Liver (tissue), 9 donors: ENCODE measurements around the gene PLSCR3. TPM values are rescaled to one million over a fixed set of nuclear protein-coding genes. Genes with fewer than 3 reads are reported as not detected.

Experiments used
- DNase-seq: peaks from one replicate; pipeline ENCODE4 v3.0.0-alpha.2; 2017; ENCODE audit warnings: low spot score
- H3K27ac ChIP-seq, 2 donors: one replicate each; pipeline ENCODE4 v1.7.0; 2013; ENCODE audit warnings: inconsistent platforms in 2 of 2, low read length in 2 of 2, control low read depth in 1 of 2, low read depth in 1 of 2, mild to moderate bottlenecking in 1 of 2
- H3K27me3 ChIP-seq, 4 donors: one replicate each; pipeline versions ENCODE4 v1.6.1 to v1.7.0; 2013; ENCODE audit warnings: low read length in 3 of 4, inconsistent platforms in 1 of 4, mild to moderate bottlenecking in 1 of 4, moderate library complexity in 1 of 4; ENCODE audit not compliant: control insufficient read depth in 4 of 4, insufficient read depth in 4 of 4
- H3K36me3 ChIP-seq, 4 donors: one replicate each; pipeline versions ENCODE4 v1.6.1 to v1.7.0; 2013; ENCODE audit warnings: low read length in 3 of 4, mild to moderate bottlenecking in 3 of 4, low read depth in 1 of 4, moderate library complexity in 1 of 4; ENCODE audit not compliant: control insufficient read depth in 4 of 4, insufficient read depth in 3 of 4
- H3K4me1 ChIP-seq, 4 donors: one replicate each; pipeline versions ENCODE4 v1.6.1 to v1.7.0; 2013; ENCODE audit warnings: low read length in 3 of 4, mild to moderate bottlenecking in 3 of 4, moderate library complexity in 1 of 4; ENCODE audit not compliant: control insufficient read depth in 4 of 4, insufficient read depth in 4 of 4
- H3K4me3 ChIP-seq, 3 donors: one replicate each; pipeline versions ENCODE4 v1.6.1 to v1.7.0; 2013; ENCODE audit warnings: low read length in 3 of 3, control low read depth in 1 of 3, low read depth in 1 of 3, mild to moderate bottlenecking in 1 of 3
- H3K9ac ChIP-seq, 2 donors: one replicate each; pipeline ENCODE4 v1.7.0; 2013; ENCODE audit warnings: low read length in 2 of 2, mild to moderate bottlenecking in 2 of 2, moderate library complexity in 2 of 2, control low read depth in 1 of 2, low read depth in 1 of 2
- H3K9me3 ChIP-seq, 4 donors: one replicate each; pipeline versions ENCODE4 v1.6.1 to v1.7.0; 2013; ENCODE audit warnings: low read length in 3 of 4; ENCODE audit not compliant: control insufficient read depth in 4 of 4
- EGR1 ChIP-seq, 2 donors: IDR thresholded peaks; 2 replicates each; pipeline ENCODE4 v1.6.1; 2016 to 2018; ENCODE audit warnings: antibody characterized with exemption in 2 of 2, low read depth in 2 of 2
- FOXA1 ChIP-seq: IDR thresholded peaks from 2 replicates; pipeline ENCODE4 v1.6.1; 2016; ENCODE audit warnings: antibody characterized with exemption
- FOXA2 ChIP-seq: IDR thresholded peaks from 2 replicates; pipeline ENCODE4 v1.6.1; 2016; ENCODE audit warnings: antibody characterized with exemption
- HNF4G ChIP-seq: IDR thresholded peaks from 2 replicates; pipeline ENCODE4 v1.6.1; 2016; ENCODE audit warnings: antibody characterized with exemption
- JUND ChIP-seq, 2 donors: IDR thresholded peaks; 2 replicates each; pipeline ENCODE4 v1.6.1; 2016; ENCODE audit warnings: antibody characterized with exemption in 2 of 2
- RAD21 ChIP-seq, 2 donors: IDR thresholded peaks; 2 replicates each; pipeline ENCODE4 v1.6.1; 2016; ENCODE audit warnings: antibody characterized with exemption in 2 of 2, mild to moderate bottlenecking in 2 of 2
- RXRA ChIP-seq, 2 donors: IDR thresholded peaks; 2 replicates each; pipeline ENCODE4 v1.6.1; 2017 to 2018; ENCODE audit warnings: antibody characterized with exemption in 2 of 2, mild to moderate bottlenecking in 1 of 2
- SP1 ChIP-seq: IDR thresholded peaks from 2 replicates; pipeline ENCODE4 v1.6.1; 2018; ENCODE audit warnings: antibody characterized with exemption, mild to moderate bottlenecking
- TAF1 ChIP-seq: conservative IDR thresholded peaks from 2 replicates; pipeline ENCODE4 v1.6.1; 2016; ENCODE audit warnings: antibody characterized with exemption, mild to moderate bottlenecking
- YY1 ChIP-seq: IDR thresholded peaks from 2 replicates; pipeline ENCODE4 v1.6.1; 2016; ENCODE audit warnings: antibody characterized with exemption, mild to moderate bottlenecking
- WGBS: extraction: QIAGEN DNeasy Blood & Tissue Kit; methylation state at CpG from one replicate; pipeline ENCODE4 v1.1.7; 2013; 5-methylcytosine and 5-hydroxymethylcytosine counted together
- polyA plus RNA-seq, 2 donors: library from polyadenylated mRNA; stranded (reverse) in 1 of 2; unstranded in 1 of 2; fragments of 200-250 nt in 1 of 2; fragments of >200 nt in 1 of 2; fragmentation: Nextera tagmentation in 1 of 2; extraction: Ambion mirVana in 1 of 2; gene quantifications; one replicate each; pipeline versions ENCODE4 v1.2.1 to v1.2.3, GENCODE V29; 2013 to 2015
- total RNA-seq, 2 donors: library from RNA; depleted of rRNA; stranded (reverse); fragments of >200 nt; gene quantifications; one replicate each; pipeline ENCODE4 v1.2.3, GENCODE V29; 2014
- TF ChIP-seq, protein P1 (sequence below): IDR thresholded peaks from 2 replicates; pipeline ENCODE4 v1.6.1; 2016; ENCODE audit warnings: antibody characterized with exemption
- TF ChIP-seq, protein P2 (sequence below): IDR thresholded peaks from 2 replicates; pipeline ENCODE4 v1.6.1; 2016; ENCODE audit warnings: antibody characterized with exemption, mild to moderate bottlenecking
- TF ChIP-seq, protein P3 (sequence below): fragments of 150-350 bp; IDR thresholded peaks from 2 replicates; pipeline ENCODE4 v1.5.1; 2017; ENCODE audit warnings: improper control_type of control experiment, low read depth, low read length; ENCODE audit not compliant: missing input control
- TF ChIP-seq, protein P4 (sequence below): IDR thresholded peaks from 2 replicates; pipeline ENCODE4 v1.6.1; 2016; ENCODE audit warnings: antibody characterized with exemption
- TF ChIP-seq, protein P5 (sequence below): IDR thresholded peaks from 2 replicates; pipeline ENCODE4 v1.6.1; 2016; ENCODE audit warnings: antibody characterized with exemption
- donor health status: healthy.
- donor health status: healthy.
- donor health status: healthy.
- donor health status: healthy.
- donor health status: healthy.

Gene PLSCR3
- total and polyA plus RNA-seq, 4 donors: 2.8 to 10.9 (median 4.1) TPM

DNA sequence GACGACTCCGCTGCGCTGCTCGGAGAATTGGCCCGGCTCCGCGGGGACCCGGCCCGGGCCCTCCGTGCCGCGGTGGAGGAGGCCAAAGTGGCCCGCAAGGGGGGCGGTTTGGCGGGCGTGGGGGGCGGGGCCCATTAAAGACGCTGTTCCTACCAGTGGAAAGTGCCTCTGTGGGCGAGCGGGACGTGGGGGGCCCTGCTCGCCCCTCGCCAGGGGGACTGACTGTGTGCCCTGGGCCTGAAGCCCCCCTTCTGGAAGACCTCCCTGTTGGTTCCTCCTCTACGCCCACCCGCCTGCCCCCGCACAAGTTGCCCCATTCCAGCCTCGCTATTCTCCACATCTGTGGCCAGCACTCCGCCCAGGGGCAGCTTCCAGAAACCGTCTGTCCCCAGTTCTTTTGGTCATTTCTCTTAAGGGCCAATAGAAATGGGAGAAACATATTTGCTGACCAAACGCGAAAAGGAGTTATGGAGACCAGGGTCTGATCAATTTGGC, 43.1 kb upstream of the PLSCR3 start:
- Histone ChIP-seq H3K27ac (peak overlapping the region in 1 of 2 donors; percentile 69), H3K4me3 (peak overlapping the region in 1 of 3 donors; percentile 31), H3K36me3 (no peaks in the 10 kb centered on the region), H3K9me3 (no peaks in the 10 kb centered on the region), H3K9ac (no peak overlapping the region), H3K4me1 (peaks cover 20 to 48% (median 39%) of the 10 kb centered on the region in 4 donors), H3K27me3 (peaks cover 0 to 3% (median 0%) of the 10 kb centered on the region in 4 donors)
- WGBS: 25% methylated on average over 31 of the region's 31 CpGs
- TF ChIP-seq RXRA (IDR thresholded peaks at IDR 0.05): no peak
- TF ChIP-seq HNF4G: no peak
- no peak for TF ChIP-seq TAF1
- no peak for DNase-seq

DNA sequence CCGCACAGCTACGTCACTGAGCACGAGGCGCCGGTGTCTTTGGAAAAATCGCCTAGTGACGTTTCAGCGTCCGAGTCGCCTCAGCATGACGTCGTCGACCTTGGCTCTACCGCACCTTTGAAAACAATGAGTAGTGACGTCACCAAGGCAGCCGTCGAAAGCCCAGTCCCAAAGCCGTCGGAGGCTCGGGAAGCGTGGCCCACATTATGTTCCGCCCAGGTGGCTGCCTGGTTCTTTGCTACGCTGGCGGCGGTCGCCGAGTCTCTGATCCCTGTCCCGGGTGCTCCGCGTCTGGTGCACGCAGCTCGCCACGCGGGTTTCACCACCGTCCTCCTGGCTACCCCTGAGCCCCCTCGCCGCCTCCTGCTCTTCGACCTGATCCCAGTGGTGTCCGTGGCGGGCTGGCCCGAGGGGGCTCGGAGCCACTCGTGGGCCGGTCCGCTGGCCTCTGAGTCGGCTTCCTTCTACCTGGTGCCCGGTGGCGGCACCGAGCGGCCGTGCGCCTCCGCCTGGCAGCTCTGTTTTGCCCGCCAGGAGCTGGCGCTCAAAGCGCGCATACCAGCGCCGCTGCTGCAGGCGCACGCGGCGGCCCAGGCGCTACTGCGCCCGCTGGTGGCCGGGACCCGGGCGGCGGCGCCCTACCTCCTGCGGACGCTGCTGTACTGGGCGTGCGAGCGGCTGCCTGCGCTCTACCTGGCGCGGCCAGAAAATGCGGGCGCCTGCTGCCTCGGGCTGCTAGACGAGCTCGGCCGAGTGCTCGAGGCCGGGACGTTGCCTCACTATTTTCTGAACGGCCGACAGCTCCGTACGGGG, 42.4 kb upstream of the PLSCR3 start:
- peak overlapping the region in 2 of 3 donors; percentile 52 to 83 for H3K4me3 ChIP-seq
- H3K4me1 ChIP-seq: peaks cover 20 to 48% (median 39%) of the 10 kb centered on the region in 4 donors
- H3K27me3 ChIP-seq: peaks cover 0 to 3% (median 0%) of the 10 kb centered on the region in 4 donors
- H3K9me3 ChIP-seq: no peaks in the 10 kb centered on the region
- H3K27ac ChIP-seq: peak overlapping the region; percentile 52 to 69
- TF ChIP-seq TAF1 (peak; percentile 51), JUND (IDR thresholded peaks at IDR 0.05) (no peak), RAD21 (IDR thresholded peaks at IDR 0.05) (peak; percentile 70 to 73), SP1 (peak; percentile 31), YY1 (peak; percentile 18), HNF4G (no peak), EGR1 (IDR thresholded peaks at IDR 0.05; ENCODE audit: low read depth in 2 of 2) (no peak), FOXA2 (no peak), FOXA1 (no peak)
- TF ChIP-seq, protein P1, sequence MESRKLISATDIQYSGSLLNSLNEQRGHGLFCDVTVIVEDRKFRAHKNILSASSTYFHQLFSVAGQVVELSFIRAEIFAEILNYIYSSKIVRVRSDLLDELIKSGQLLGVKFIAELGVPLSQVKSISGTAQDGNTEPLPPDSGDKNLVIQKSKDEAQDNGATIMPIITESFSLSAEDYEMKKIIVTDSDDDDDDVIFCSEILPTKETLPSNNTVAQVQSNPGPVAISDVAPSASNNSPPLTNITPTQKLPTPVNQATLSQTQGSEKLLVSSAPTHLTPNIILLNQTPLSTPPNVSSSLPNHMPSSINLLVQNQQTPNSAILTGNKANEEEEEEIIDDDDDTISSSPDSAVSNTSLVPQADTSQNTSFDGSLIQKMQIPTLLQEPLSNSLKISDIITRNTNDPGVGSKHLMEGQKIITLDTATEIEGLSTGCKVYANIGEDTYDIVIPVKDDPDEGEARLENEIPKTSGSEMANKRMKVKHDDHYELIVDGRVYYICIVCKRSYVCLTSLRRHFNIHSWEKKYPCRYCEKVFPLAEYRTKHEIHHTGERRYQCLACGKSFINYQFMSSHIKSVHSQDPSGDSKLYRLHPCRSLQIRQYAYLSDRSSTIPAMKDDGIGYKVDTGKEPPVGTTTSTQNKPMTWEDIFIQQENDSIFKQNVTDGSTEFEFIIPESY: no peak
- TF ChIP-seq, protein P2, sequence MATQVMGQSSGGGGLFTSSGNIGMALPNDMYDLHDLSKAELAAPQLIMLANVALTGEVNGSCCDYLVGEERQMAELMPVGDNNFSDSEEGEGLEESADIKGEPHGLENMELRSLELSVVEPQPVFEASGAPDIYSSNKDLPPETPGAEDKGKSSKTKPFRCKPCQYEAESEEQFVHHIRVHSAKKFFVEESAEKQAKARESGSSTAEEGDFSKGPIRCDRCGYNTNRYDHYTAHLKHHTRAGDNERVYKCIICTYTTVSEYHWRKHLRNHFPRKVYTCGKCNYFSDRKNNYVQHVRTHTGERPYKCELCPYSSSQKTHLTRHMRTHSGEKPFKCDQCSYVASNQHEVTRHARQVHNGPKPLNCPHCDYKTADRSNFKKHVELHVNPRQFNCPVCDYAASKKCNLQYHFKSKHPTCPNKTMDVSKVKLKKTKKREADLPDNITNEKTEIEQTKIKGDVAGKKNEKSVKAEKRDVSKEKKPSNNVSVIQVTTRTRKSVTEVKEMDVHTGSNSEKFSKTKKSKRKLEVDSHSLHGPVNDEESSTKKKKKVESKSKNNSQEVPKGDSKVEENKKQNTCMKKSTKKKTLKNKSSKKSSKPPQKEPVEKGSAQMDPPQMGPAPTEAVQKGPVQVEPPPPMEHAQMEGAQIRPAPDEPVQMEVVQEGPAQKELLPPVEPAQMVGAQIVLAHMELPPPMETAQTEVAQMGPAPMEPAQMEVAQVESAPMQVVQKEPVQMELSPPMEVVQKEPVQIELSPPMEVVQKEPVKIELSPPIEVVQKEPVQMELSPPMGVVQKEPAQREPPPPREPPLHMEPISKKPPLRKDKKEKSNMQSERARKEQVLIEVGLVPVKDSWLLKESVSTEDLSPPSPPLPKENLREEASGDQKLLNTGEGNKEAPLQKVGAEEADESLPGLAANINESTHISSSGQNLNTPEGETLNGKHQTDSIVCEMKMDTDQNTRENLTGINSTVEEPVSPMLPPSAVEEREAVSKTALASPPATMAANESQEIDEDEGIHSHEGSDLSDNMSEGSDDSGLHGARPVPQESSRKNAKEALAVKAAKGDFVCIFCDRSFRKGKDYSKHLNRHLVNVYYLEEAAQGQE: peak; percentile 29
- TF ChIP-seq, protein P3, sequence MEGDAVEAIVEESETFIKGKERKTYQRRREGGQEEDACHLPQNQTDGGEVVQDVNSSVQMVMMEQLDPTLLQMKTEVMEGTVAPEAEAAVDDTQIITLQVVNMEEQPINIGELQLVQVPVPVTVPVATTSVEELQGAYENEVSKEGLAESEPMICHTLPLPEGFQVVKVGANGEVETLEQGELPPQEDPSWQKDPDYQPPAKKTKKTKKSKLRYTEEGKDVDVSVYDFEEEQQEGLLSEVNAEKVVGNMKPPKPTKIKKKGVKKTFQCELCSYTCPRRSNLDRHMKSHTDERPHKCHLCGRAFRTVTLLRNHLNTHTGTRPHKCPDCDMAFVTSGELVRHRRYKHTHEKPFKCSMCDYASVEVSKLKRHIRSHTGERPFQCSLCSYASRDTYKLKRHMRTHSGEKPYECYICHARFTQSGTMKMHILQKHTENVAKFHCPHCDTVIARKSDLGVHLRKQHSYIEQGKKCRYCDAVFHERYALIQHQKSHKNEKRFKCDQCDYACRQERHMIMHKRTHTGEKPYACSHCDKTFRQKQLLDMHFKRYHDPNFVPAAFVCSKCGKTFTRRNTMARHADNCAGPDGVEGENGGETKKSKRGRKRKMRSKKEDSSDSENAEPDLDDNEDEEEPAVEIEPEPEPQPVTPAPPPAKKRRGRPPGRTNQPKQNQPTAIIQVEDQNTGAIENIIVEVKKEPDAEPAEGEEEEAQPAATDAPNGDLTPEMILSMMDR: peak; percentile 79
- TF ChIP-seq, protein P4, sequence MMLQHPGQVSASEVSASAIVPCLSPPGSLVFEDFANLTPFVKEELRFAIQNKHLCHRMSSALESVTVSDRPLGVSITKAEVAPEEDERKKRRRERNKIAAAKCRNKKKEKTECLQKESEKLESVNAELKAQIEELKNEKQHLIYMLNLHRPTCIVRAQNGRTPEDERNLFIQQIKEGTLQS: no peak
- TF ChIP-seq, protein P5, sequence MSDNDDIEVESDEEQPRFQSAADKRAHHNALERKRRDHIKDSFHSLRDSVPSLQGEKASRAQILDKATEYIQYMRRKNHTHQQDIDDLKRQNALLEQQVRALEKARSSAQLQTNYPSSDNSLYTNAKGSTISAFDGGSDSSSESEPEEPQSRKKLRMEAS: no peak
- no peaks in the 10 kb centered on the region for H3K36me3 ChIP-seq
- H3K9ac ChIP-seq: no peak overlapping the region
- peak; percentile 77 for DNase-seq
- WGBS: 7% methylated on average over 92 of the region's 92 CpGs
